Measurements from ENCODE around the gene TACR1. TPM values are rescaled to one million over a fixed set of nuclear protein-coding genes. Genes with fewer than 3 reads are reported as not detected.

The TACR1 gene
- total and polyA plus RNA-seq, 2 of the 8 experiments (the other 6 are each of a cell fraction or from before 2014, with no cell fraction given) = 0.09 to 0.37 TPM

DNA sequence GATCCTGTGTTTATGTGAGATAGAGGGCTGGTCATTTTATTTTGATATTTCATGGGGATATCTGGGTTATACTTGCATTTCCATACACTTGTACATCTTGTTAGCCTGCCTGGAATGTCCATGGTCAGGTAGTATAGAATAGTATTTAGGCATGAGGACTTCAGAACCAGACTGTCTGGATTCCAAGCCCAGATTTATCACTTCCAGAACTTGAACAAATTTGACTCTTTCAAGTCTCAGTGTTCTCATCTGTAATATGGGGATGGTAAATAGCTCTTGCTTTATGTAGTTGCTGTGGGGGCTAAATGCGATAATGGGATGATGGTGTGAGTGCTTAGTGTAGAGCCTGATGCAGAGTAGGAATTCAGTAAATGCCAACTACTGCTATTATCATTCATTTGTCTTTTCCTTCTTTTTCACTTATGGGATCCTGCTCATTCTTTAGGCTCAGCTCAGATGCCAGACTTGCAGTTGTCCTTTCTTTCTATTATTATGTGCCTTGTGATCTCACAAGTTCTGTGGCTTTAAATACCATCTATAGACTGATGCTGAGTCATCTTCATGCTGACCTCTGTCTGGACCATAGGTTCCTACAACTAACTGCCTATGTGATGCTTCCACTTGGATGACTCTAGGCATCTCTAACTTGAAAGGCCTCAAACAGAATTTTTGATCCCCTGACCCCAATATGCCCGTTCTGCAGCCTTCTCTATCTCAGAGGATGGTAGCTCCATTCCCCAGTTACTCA is 173.5 kb downstream of the TACR1 start:
- Histone ChIP-seq H3K18ac (ENCODE audit: extremely low read depth, low read length) (no peak overlapping the region), H3K23ac (ENCODE audit: insufficient read length) (no peak overlapping the region), H3K36me3 (ENCODE audit: control insufficient read depth in 2 of 4, insufficient read depth in 4 of 4, low read length in 3 of 4) (no peaks in the 10 kb centered on the region), H3K56ac (replicated peaks; ENCODE audit: insufficient read length, low read depth, low read length) (no peak overlapping the region), H4K91ac (replicated peaks; ENCODE audit: insufficient read length, low read length) (no peak overlapping the region), H3K9me3 (ENCODE audit: insufficient read depth in 2 of 2, low read depth in 1 of 2, low read length in 1 of 2) (no peaks in the 10 kb centered on the region), H3K23me2 (ENCODE audit: low read depth, low read length) (no peaks in the 10 kb centered on the region), H3K4me3 (ENCODE audit: extremely low read depth in 1 of 4, insufficient read depth in 2 of 4, low read depth in 3 of 4, low read length in 4 of 4) (no peak overlapping the region), H3K9ac (replicated peaks in 1 of 4; ENCODE audit: extremely low read depth in 1 of 4, low read depth in 3 of 4, low read length in 3 of 4) (no peak overlapping the region), H4K8ac (ENCODE audit: extremely low read depth, insufficient read depth, low read length) (no peak overlapping the region), H3K14ac (ENCODE audit: insufficient read length) (no peak overlapping the region), H2AK5ac (ENCODE audit: low read depth, low read length) (no peak overlapping the region), H3K79me1 (ENCODE audit: low read depth, low read length) (no peaks in the 10 kb centered on the region), H4K5ac (ENCODE audit: insufficient read length, low read depth, low read length) (no peak overlapping the region), H3K4me1 (replicated peaks in 1 of 4; ENCODE audit: control insufficient read depth in 3 of 4, insufficient read depth in 4 of 4, low read length in 3 of 4) (no peaks in the 10 kb centered on the region; a peak in 1 of 7 replicates), H3K27me3 (replicated peaks in 1 of 4; ENCODE audit: control insufficient read depth in 3 of 4, extremely low read depth in 1 of 4, insufficient read depth in 3 of 4, low read length in 3 of 4) (no peaks in the 10 kb centered on the region), H2BK120ac (replicated peaks; ENCODE audit: low read depth, low read length) (no peak overlapping the region), H2BK20ac (ENCODE audit: low read length) (no peak overlapping the region), H2BK15ac (ENCODE audit: low read length) (no peak overlapping the region), H3K4ac (replicated peaks; ENCODE audit: insufficient read length, low read depth, low read length) (no peak overlapping the region), H2BK5ac (ENCODE audit: low read depth, low read length) (no peak overlapping the region), H2BK12ac (ENCODE audit: low read depth, low read length) (no peak overlapping the region), H4K20me1 (replicated peaks in 1 of 2; ENCODE audit: control insufficient read depth in 1 of 2, insufficient read depth in 2 of 2, low read length in 2 of 2) (no peaks in the 10 kb centered on the region), H3K79me2 (ENCODE audit: control insufficient read depth in 1 of 2, insufficient read depth in 2 of 2, low read length in 2 of 2) (no peaks in the 10 kb centered on the region), H3K4me2 (ENCODE audit: insufficient read depth in 1 of 2, low read depth in 2 of 2, low read length in 2 of 2) (no peak overlapping the region), H2AFZ (ENCODE audit: low read length) (no peak overlapping the region), H3K27ac (ENCODE audit: low read depth, low read length) (no peak overlapping the region)
- TF ChIP-seq MAFK (IDR thresholded peaks at IDR 0.05; ENCODE audit: low read depth, low read length) (peak; percentile 7; the same call in 1 of the 2 replicates), SAP30 (IDR thresholded peaks at IDR 0.05; ENCODE audit: insufficient read depth, insufficient replicate concordance, low read length) (no peak)
- FAIRE-seq = no peak
- ChIA-PET POLR2A (ENCODE audit: partially characterized antibody) (interaction anchor here (0.6 to 0.9 kb wide), 2 partner anchors 23 to 630 kb away, joined by 3 read pairs; no protein-coding TSS in a partner anchor), CTCF (ENCODE audit: partially characterized antibody) (interaction anchor here (0.6 to 0.7 kb wide), 2 partner anchors 19 to 73 kb away, joined by 3 read pairs; no protein-coding TSS in a partner anchor)
- 87% methylated on average over 2 of the region's 2 CpGs; no CpG with 5 or more reads in 1 of the 2 experiments for WGBS, 2 experiments (ENCODE audit: extremely low coverage in 1 of 2, insufficient coverage in 1 of 2, insufficient read length in 1 of 2, insufficient replicate concordance in 2 of 2, low coverage in 1 of 2, low lambda C conversion rate in 2 of 2, missing lambda C conversion rate in 1 of 2)
- no peak for DNase-seq (ENCODE audit: low read depth in 1 of 2, low spot score in 2 of 2)

Measured in H1 (cell line).